HCT116 (cell line): ENCODE data around the gene SERTAD1. TPM values are rescaled to one million over a fixed set of nuclear protein-coding genes. Genes with fewer than 3 reads are reported as not detected.
"Not testable (repeated sequence)": the region's sequence is repeated elsewhere in the genome, so short reads cannot be mapped to it uniquely, and the experiment has no call there.

Experiments used
- ATAC-seq: fragments of 200-7000 bp; cut with Tn5 transposase; 2 replicates; pipeline ENCODE4 v1.9.1; 2020; ENCODE audit warnings: mild to moderate bottlenecking, moderate library complexity
- BruUV-seq: library from RNA; stranded (reverse); fragments of 400-500 nt; replicated peaks from 2 replicates; lab custom pipeline; 2021; lab: Mats Ljungman, UMichigan
- CTCF ChIA-PET: fragments of 300-600 bp; sonication (Branson Sonifier 250); formaldehyde crosslinking; loops from one replicate; lab custom pipeline; 2021; ENCODE audit warnings: antibody characterized with exemption; lab: Charles Lee
- POLR2A ChIA-PET: fragments of 300-600, 350-600 bp; sonication (Branson Sonifier 250); formaldehyde crosslinking; loops from one replicate; lab custom pipeline; 2021; ENCODE audit warnings: antibody characterized with exemption; lab: Charles Lee
- RAD21 ChIA-PET, 2 experiments: fragments of 300-600 bp; sonication (Branson Sonifier 250); formaldehyde crosslinking; loops; one replicate each; lab custom pipeline; 2023; ENCODE audit warnings: low total read pairs in 2 of 2; ENCODE audit not compliant: uncharacterized antibody in 2 of 2, unreplicated experiment in 2 of 2, low non-redundant PET in 1 of 2; lab: Charles Lee
- DNase-seq: peaks from one replicate; pipeline ENCODE4 v3.0.0-alpha.2; 2010; ENCODE audit warnings: low read depth, low spot score
- H2AFZ ChIP-seq: fragments of 200-600 bp; shearing (Covaris generic), sonication (generic); 2 replicates; pipeline ENCODE4 v1.6.1; 2017; ENCODE audit warnings: low read depth, mixed run types, mixed read lengths, antibody characterized with exemption, low read length; ENCODE audit not compliant: poor library complexity, severe bottlenecking
- H3K27ac ChIP-seq: 2 replicates; pipeline ENCODE4 v1.5.1; 2012; ENCODE audit warnings: low read depth, low read length
- H3K27me3 ChIP-seq: fragments of 200-600 bp; sonication (generic); 2 replicates; pipeline ENCODE4 v1.6.1; 2016; ENCODE audit warnings: mixed run types, low read length, mixed read lengths; ENCODE audit not compliant: insufficient read depth
- H3K36me3 ChIP-seq, 2 experiments: fragments of 200-500 bp in 1 of 2; fragments of 200-600 bp in 1 of 2; sonication (Bioruptor generic) in 1 of 2; sonication (generic) in 1 of 2; 2 replicates each; pipeline versions ENCODE4 v1.5.1 to v1.6.1; 2014 to 2016; ENCODE audit warnings: low read length in 2 of 2, inconsistent platforms in 1 of 2, mixed read lengths in 1 of 2, mixed run types in 1 of 2; ENCODE audit not compliant: insufficient read depth in 2 of 2, control insufficient read depth in 1 of 2
- H3K4me1 ChIP-seq, 2 experiments: fragments of 200-600 bp in 1 of 2; sonication (generic) in 1 of 2; 2 replicates each; pipeline versions ENCODE4 v1.5.1 to v1.6.1; 2012 to 2017; ENCODE audit warnings: low read length in 2 of 2, inconsistent platforms in 1 of 2, mild to moderate bottlenecking in 1 of 2, mixed read lengths in 1 of 2, mixed run types in 1 of 2, moderate library complexity in 1 of 2; ENCODE audit not compliant: insufficient read depth in 2 of 2, control insufficient read depth in 1 of 2
- H3K4me2 ChIP-seq: fragments of 200-600 bp; sonication (generic); 2 replicates; pipeline ENCODE4 v1.6.1; 2017; ENCODE audit warnings: mixed run types, low read length, mixed read lengths
- H3K4me3 ChIP-seq, 2 experiments: fragments of 200-600 bp in 1 of 2; sonication (generic) in 1 of 2; replicated peaks in 1 of 2; 2 replicates each; pipeline ENCODE4 v1.5.1; 2011 to 2016; ENCODE audit warnings: low read length in 2 of 2, control low read depth in 1 of 2, low read depth in 1 of 2, mild to moderate bottlenecking in 1 of 2, mixed read lengths in 1 of 2, mixed run types in 1 of 2
- H3K79me2 ChIP-seq: fragments of 200-600 bp; sonication (generic); 2 replicates; pipeline ENCODE4 v1.6.1; 2017; ENCODE audit warnings: mild to moderate bottlenecking, mixed run types, low read length, moderate library complexity, mixed read lengths; ENCODE audit not compliant: insufficient read depth
- H3K9ac ChIP-seq: fragments of 200-600 bp; sonication (generic); 2 replicates; pipeline ENCODE4 v1.6.1; 2016; ENCODE audit warnings: low read length, mixed read lengths
- H3K9me2 ChIP-seq: fragments of 200-600 bp; sonication (generic), shearing (Covaris generic); 2 replicates; pipeline ENCODE4 v1.6.1; 2017; ENCODE audit warnings: mixed run types, mild to moderate bottlenecking, moderate library complexity; ENCODE audit not compliant: insufficient read depth
- H3K9me3 ChIP-seq, 2 experiments: fragments of 200-500 bp in 1 of 2; fragments of 200-600 bp in 1 of 2; sonication (Bioruptor generic) in 1 of 2; sonication (generic) in 1 of 2; 2 replicates each; pipeline ENCODE4 v1.6.1; 2014 to 2017; ENCODE audit warnings: low read length in 2 of 2, mixed read lengths in 2 of 2, inconsistent platforms in 1 of 2, low read depth in 1 of 2, mild to moderate bottlenecking in 1 of 2, mixed run types in 1 of 2, moderate library complexity in 1 of 2; ENCODE audit not compliant: control insufficient read depth in 1 of 2, insufficient read depth in 1 of 2
- H4K20me1 ChIP-seq: fragments of 200-600 bp; sonication (generic), shearing (Covaris generic); 2 replicates; pipeline ENCODE4 v1.6.1; 2017; ENCODE audit warnings: mixed run types, mild to moderate bottlenecking, moderate library complexity; ENCODE audit not compliant: insufficient read depth
- ATF3 ChIP-seq: IDR thresholded peaks from 2 replicates; pipeline ENCODE4 v1.6.1; 2012
- CBX3 ChIP-seq: IDR thresholded peaks from 2 replicates; pipeline ENCODE4 v1.6.1; 2012; ENCODE audit warnings: low read depth
- CEBPB ChIP-seq: IDR thresholded peaks from 2 replicates; pipeline ENCODE4 v1.6.1; 2012; ENCODE audit warnings: low read depth
- EGR1 ChIP-seq: IDR thresholded peaks from 2 replicates; pipeline ENCODE4 v1.6.1; 2012; ENCODE audit warnings: low read depth
- ELF1 ChIP-seq: IDR thresholded peaks from 2 replicates; pipeline ENCODE4 v1.6.1; 2012; ENCODE audit warnings: low read depth, borderline replicate concordance
- EZH2 ChIP-seq: fragments of 200-600 bp; sonication (generic); IDR thresholded peaks from 2 replicates; pipeline ENCODE4 v1.6.1; 2017; ENCODE audit warnings: antibody characterized with exemption, mixed run types
- FOSL1 ChIP-seq: IDR thresholded peaks from 2 replicates; pipeline ENCODE4 v1.6.1; 2012; ENCODE audit warnings: low read depth
- JUND ChIP-seq: IDR thresholded peaks from 2 replicates; pipeline ENCODE4 v1.6.1; 2012
- POLR2AphosphoS5 ChIP-seq: IDR thresholded peaks from 2 replicates; pipeline ENCODE4 v1.6.1; 2011; ENCODE audit warnings: mild to moderate bottlenecking, low read depth, low read length, moderate library complexity
- RAD21 ChIP-seq: IDR thresholded peaks from 2 replicates; pipeline ENCODE4 v1.6.1; 2012; ENCODE audit warnings: low read depth, mild to moderate bottlenecking
- SIN3A ChIP-seq: IDR thresholded peaks from 2 replicates; pipeline ENCODE4 v1.6.1; 2012; ENCODE audit warnings: low read depth
- SP1 ChIP-seq: IDR thresholded peaks from 2 replicates; pipeline ENCODE4 v1.6.1; 2012; ENCODE audit warnings: low read depth
- TCF7L2 ChIP-seq: IDR thresholded peaks from 2 replicates; pipeline ENCODE4 v1.7.0; 2011; ENCODE audit warnings: borderline replicate concordance, inconsistent platforms; ENCODE audit not compliant: insufficient read depth, insufficient read length; ENCODE audit errors: extremely low read depth
- ZNF274 ChIP-seq: fragments of 200-500 bp; sonication (Bioruptor generic); IDR thresholded peaks from 2 replicates; pipeline ENCODE4 v1.6.1; 2014; ENCODE audit warnings: mild to moderate bottlenecking, low read depth, low read length, inconsistent platforms
- intact Hi-C: fragments of 100-400 bp; cut with micrococcal nuclease; formaldehyde crosslinking; loops from 2 replicates; pipeline ENCODE4 v1.10.0; 2022
- total RNA-seq: library from RNA; stranded (reverse); gene quantifications from one replicate; pipeline ENCODE4 v1.2.1, GENCODE V29; 2021; ENCODE audit not compliant: unreplicated experiment
- TF ChIP-seq, protein P1 (sequence below): IDR thresholded peaks from 2 replicates; pipeline ENCODE4 v1.6.1; 2012
- TF ChIP-seq, protein P2 (sequence below): IDR thresholded peaks from 2 replicates; pipeline ENCODE4 v1.6.1; 2011; ENCODE audit warnings: mild to moderate bottlenecking, low read length, moderate library complexity; ENCODE audit not compliant: insufficient replicate concordance; ENCODE audit errors: extremely low read depth

SERTAD1 gene
- total RNA-seq, 1 experiment from 2014 or later, result 30.3 TPM

GRCh38 chr19:40463587-40464037 is 37.8 kb upstream of the SERTAD1 start:
- Histone ChIP-seq H3K4me3 (peak overlapping the region; percentile 93 to 95), H3K9ac (peak overlapping the region; percentile 94), H3K27ac (peak overlapping the region; percentile 89), H3K4me2 (peak overlapping the region; percentile 94), H3K4me1 (peaks cover 13 to 34% of the 10 kb centered on the region in 2 experiments), H3K79me2 (peaks cover 22% of the 10 kb centered on the region; the same call in 1 of the 2 replicates)
- not testable (repeated sequence) for H3K36me3 ChIP-seq, H4K20me1 ChIP-seq, H3K27me3 ChIP-seq, H2AFZ ChIP-seq, DNase-seq, H3K9me3 ChIP-seq, H3K9me2 ChIP-seq
- ChIA-PET POLR2A (interaction anchor here (1.0 to 4.0 kb wide), 10 partner anchors 9 to 139 kb away, joined by 3 to 24 read pairs (median 6); partner anchors contain the start of genes SERTAD1 and SERTAD3), RAD21 (interaction anchor here (0.7 to 2.5 kb wide), 7 partner anchors 10 to 139 kb away, joined by 3 to 7 read pairs (median 3); no protein-coding TSS in a partner anchor), CTCF (interaction anchor here (0.8 to 3.3 kb wide), 19 partner anchors 10 to 323 kb away, joined by 3 to 30 read pairs (median 5); partner anchors contain the start of genes LTBP4 and SERTAD1)
- peak; percentile 4; the same call in 1 of the 2 replicates for ATAC-seq
- TSS peak; percentile 88 for BruUV-seq
- peak; percentile 54; the same call in 1 of the 2 replicates for TF ChIP-seq CBX3
- TF ChIP-seq SIN3A, result peak; percentile 12; the same call in 1 of the 2 replicates
- TF ChIP-seq SP1, result peak; percentile 26
- TF ChIP-seq CEBPB, result peak; percentile 91
- TF ChIP-seq, protein P1, sequence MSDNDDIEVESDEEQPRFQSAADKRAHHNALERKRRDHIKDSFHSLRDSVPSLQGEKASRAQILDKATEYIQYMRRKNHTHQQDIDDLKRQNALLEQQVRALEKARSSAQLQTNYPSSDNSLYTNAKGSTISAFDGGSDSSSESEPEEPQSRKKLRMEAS, result 0 out of 2 replicates have a peak, but pooled peaks have one; percentile 8
- TF ChIP-seq POLR2AphosphoS5, result peak; percentile 43; the same call in 1 of the 2 replicates
- TF ChIP-seq JUND, result peak; percentile 24; the same call in 1 of the 2 replicates
- intact Hi-C loops, result loop anchor here (2.0 kb wide), 1 partner anchor 139 kb away; no protein-coding TSS in a partner anchor

- peaks cover 3% of the 10 kb centered on the region in 2 experiments; a peak in 2 of 4 replicates for H3K36me3 ChIP-seq
- H3K4me2 ChIP-seq, result no peak overlapping the region
- peaks cover 13 to 34% of the 10 kb centered on the region in 2 experiments for H3K4me1 ChIP-seq
- H4K20me1 ChIP-seq, result no peaks in the 10 kb centered on the region
- no peak for DNase-seq
- ChIA-PET CTCF (interaction anchor here (1.4 kb wide), 1 partner anchor 62 kb away, joined by 3 read pairs; no protein-coding TSS in a partner anchor), RAD21 (no interaction called here), POLR2A (no interaction called here)
- no peak overlapping the region for H3K9ac ChIP-seq
- BruUV-seq, result no TSS peak
- no peaks in the 10 kb centered on the region for H3K27me3 ChIP-seq
- peaks cover 22% of the 10 kb centered on the region; the same call in 1 of the 2 replicates for H3K79me2 ChIP-seq
- H2AFZ ChIP-seq, result no peak overlapping the region
- intact Hi-C loops, result no loop called here
- no peak overlapping the region for H3K4me3 ChIP-seq
- H3K9me3 ChIP-seq, result no peaks in the 10 kb centered on the region
- no peak for ATAC-seq
- no peak overlapping the region for H3K27ac ChIP-seq
- H3K9me2 ChIP-seq, result no peaks in the 10 kb centered on the region
- TF ChIP-seq, protein P1, result no peak
- no peak for TF ChIP-seq TCF7L2
- no peak for TF ChIP-seq ELF1
- TF ChIP-seq, protein P2, sequence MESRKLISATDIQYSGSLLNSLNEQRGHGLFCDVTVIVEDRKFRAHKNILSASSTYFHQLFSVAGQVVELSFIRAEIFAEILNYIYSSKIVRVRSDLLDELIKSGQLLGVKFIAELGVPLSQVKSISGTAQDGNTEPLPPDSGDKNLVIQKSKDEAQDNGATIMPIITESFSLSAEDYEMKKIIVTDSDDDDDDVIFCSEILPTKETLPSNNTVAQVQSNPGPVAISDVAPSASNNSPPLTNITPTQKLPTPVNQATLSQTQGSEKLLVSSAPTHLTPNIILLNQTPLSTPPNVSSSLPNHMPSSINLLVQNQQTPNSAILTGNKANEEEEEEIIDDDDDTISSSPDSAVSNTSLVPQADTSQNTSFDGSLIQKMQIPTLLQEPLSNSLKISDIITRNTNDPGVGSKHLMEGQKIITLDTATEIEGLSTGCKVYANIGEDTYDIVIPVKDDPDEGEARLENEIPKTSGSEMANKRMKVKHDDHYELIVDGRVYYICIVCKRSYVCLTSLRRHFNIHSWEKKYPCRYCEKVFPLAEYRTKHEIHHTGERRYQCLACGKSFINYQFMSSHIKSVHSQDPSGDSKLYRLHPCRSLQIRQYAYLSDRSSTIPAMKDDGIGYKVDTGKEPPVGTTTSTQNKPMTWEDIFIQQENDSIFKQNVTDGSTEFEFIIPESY, result no peak
- no peak for TF ChIP-seq CBX3
- no peak for TF ChIP-seq EZH2
- TF ChIP-seq JUND, result no peak
- TF ChIP-seq SP1, result no peak
- TF ChIP-seq RAD21, result no peak
- no peak for TF ChIP-seq EGR1
- no peak for TF ChIP-seq FOSL1
- TF ChIP-seq ZNF274, result no peak
- no peak for TF ChIP-seq ATF3
Measured at GRCh38 chr19:40461669-40462221, 36.0 kb upstream of the SERTAD1 start.
